Measurements from ENCODE around the gene LHPP.
"Not testable (repeated sequence)": the region's sequence is repeated elsewhere in the genome, so short reads cannot be mapped to it uniquely, and the experiment has no call there.

Gene LHPP

GRCh38 chr10:124576526-124577420 is 115.2 kb downstream of the LHPP start:
- DNase-seq = no peak

- no peak for DNase-seq
These were observed 116.0 kb downstream of the LHPP start for GRCh38 chr10:124577651-124578050.

GRCh38 chr10:124578231-124579010 is 116.8 kb downstream of the LHPP start:
- no peak for DNase-seq

GRCh38 chr10:124579011-124579399 is 117.4 kb downstream of the LHPP start:
- no peak for DNase-seq

- DNase-seq = no peak
These were observed 124.5 kb downstream of the LHPP start for GRCh38 chr10:124586142-124586541.

GRCh38 chr10:124587811-124588211 is 126.2 kb downstream of the LHPP start:
- DNase-seq = no peak

- DNase-seq = not testable (repeated sequence)
These were observed 126.7 kb downstream of the LHPP start for GRCh38 chr10:124588341-124588735.

GRCh38 chr10:124588736-124589490 is 127.3 kb downstream of the LHPP start:
- DNase-seq = peak; percentile 14

- DNase-seq = no peak
These were observed 127.9 kb downstream of the LHPP start for GRCh38 chr10:124589491-124590041.

- DNase-seq = no peak
These were observed 128.8 kb downstream of the LHPP start for GRCh38 chr10:124590216-124591122.

- DNase-seq = no peak
These were observed 129.5 kb downstream of the LHPP start for GRCh38 chr10:124591123-124591495.

- no peak for DNase-seq
These were observed 130.5 kb downstream of the LHPP start for GRCh38 chr10:124592101-124592500.

- DNase-seq = no peak
These were observed 131.3 kb downstream of the LHPP start for GRCh38 chr10:124592736-124593430.

- DNase-seq = no peak
These were observed 131.9 kb downstream of the LHPP start for GRCh38 chr10:124593431-124593985.

- no peak for DNase-seq
These were observed 132.6 kb downstream of the LHPP start for GRCh38 chr10:124594240-124594639.

GRCh38 chr10:124595143-124595883 is 133.7 kb downstream of the LHPP start:
- no peak for DNase-seq

GRCh38 chr10:124596116-124596785 is 134.6 kb downstream of the LHPP start:
- DNase-seq = no peak

GRCh38 chr10:124596962-124597845 is 135.6 kb downstream of the LHPP start:
- DNase-seq = no peak

- DNase-seq = no peak
These were observed 136.2 kb downstream of the LHPP start for GRCh38 chr10:124597846-124598165.

All from KG1 (cell line).